HG02623 (cell line): ENCODE measurements around the gene NALCN.

Experiments used
- ATAC-seq: cut with Tn5 transposase; IDR thresholded peaks from one replicate; pipeline ENCODE4 v1.9.1; 2021; ENCODE audit warnings: moderate library complexity; ENCODE audit not compliant: unreplicated experiment

NALCN gene

GRCh38 chr13:101049166-101049850 lies 367.0 kb downstream of the NALCN start:
- no peak for ATAC-seq

- no peak for ATAC-seq
Measured at GRCh38 chr13:101036546-101036945, 379.8 kb downstream of the NALCN start.

GRCh38 chr13:101035119-101035620 lies 381.1 kb downstream of the NALCN start:
- no peak for ATAC-seq

- ATAC-seq: no peak
Measured at GRCh38 chr13:101026736-101027398, 389.4 kb downstream of the NALCN start.

GRCh38 chr13:101026328-101026727 lies 390.0 kb downstream of the NALCN start:
- no peak for ATAC-seq

- no peak for ATAC-seq
Measured at GRCh38 chr13:101025925-101026324, 390.4 kb downstream of the NALCN start.

- no peak for ATAC-seq
Measured at GRCh38 chr13:101025519-101025918, 390.8 kb downstream of the NALCN start.

- ATAC-seq: no peak
Measured at GRCh38 chr13:101019126-101019525, 397.2 kb downstream of the NALCN start.

- ATAC-seq: no peak
Measured at GRCh38 chr13:101018720-101019119, 397.6 kb downstream of the NALCN start.

GRCh38 chr13:101017123-101017872 lies 399.0 kb downstream of the NALCN start:
- no peak for ATAC-seq

- ATAC-seq: no peak
Measured at GRCh38 chr13:101016475-101016874, 399.8 kb downstream of the NALCN start.

GRCh38 chr13:101013245-101013644 lies 403.1 kb downstream of the NALCN start:
- ATAC-seq: no peak

- ATAC-seq: no peak
Measured at GRCh38 chr13:101010100-101010499, 406.2 kb downstream of the NALCN start.

GRCh38 chr13:101007245-101007644 lies 409.1 kb downstream of the NALCN start:
- ATAC-seq: no peak
